Fibroblast of skin of back (primary cell): ENCODE results near the gene CDC14B. TPM values are rescaled to one million over a fixed set of nuclear protein-coding genes. Genes with fewer than 3 reads are reported as not detected.
A peak's percentile ranks its signal among the peaks of the same experiment; 100 is the strongest.
"Not testable (repeated sequence)": the region's sequence is repeated elsewhere in the genome, so short reads cannot be mapped to it uniquely, and the experiment has no call there.

Source experiments
- DNase-seq: peaks from one replicate; pipeline ENCODE4 v3.0.0-alpha.2; 2013
- polyA plus RNA-seq, 2 experiments: library from polyadenylated mRNA; unstranded; fragments of 120-200 nt; gene quantifications; one replicate each; pipeline ENCODE4 v1.2.1, GENCODE V29; 2013; ENCODE audit not compliant: insufficient read length in 2 of 2

Gene CDC14B
- 5.2 TPM for polyA plus RNA-seq (2013, experiment 1 of 2; ENCODE audit: insufficient read length)
- 7.1 TPM for polyA plus RNA-seq (2013, experiment 2 of 2; ENCODE audit: insufficient read length)

- DNase-seq = peak; percentile 85
Observed at GRCh38 chr9:96619491-96620180, at the start of gene CDC14B. TSS of gene CDC14B (minus strand) at chr9:96619843. CDS start at chr9:96619378, 465 bp downstream.

GRCh38 chr9:96668868-96669534, 49.4 kb upstream of the CDC14B start:
- no peak for DNase-seq

GRCh38 chr9:96667363-96667728, 47.7 kb upstream of the CDC14B start:
- no peak for DNase-seq

GRCh38 chr9:96666653-96667362, 47.2 kb upstream of the CDC14B start:
- peak; percentile 64 for DNase-seq

DNA sequence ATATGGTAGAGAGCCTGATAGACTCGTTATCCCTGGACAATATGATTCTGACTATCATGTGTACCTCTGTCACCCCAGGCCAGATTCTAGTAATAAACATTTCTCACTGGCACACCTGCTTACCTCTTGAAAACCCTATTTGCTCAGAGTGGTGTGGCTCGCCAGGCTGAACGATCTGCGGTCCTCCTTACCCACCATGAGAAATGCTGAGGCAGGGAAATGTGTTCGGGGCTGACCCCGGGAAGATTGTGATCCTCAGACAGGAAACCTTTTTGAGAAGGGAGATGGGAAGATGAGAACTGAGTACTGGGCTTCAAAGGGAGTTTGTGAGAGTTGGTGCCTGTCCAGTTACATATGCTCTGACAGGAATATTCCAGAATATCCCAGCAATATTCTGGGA, 46.1 kb upstream of the CDC14B start:
- DNase-seq = no peak

- DNase-seq = no peak
Observed at GRCh38 chr9:96663506-96664120, 44.0 kb upstream of the CDC14B start.

DNA sequence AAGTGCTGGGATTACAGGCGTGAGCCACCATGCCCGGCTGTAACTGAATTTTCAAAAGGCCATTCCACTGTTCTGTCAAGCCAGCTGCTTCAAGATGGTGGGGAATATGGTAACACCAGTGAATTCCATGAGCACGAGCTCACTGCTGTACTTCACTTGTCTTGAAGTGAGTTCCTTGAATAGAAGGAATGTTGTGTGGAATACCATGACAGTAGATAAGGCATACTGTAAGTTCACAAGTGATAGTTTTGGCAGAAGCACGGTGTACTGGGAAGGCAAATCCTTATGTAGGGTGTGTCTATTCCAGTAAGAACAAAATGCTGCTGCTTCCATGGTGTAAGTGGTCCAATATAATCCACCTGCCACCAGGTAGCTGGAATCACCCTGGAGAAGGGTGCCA, 42.1 kb upstream of the CDC14B start:
- peak; percentile 59 for DNase-seq

- DNase-seq = no peak
Observed at GRCh38 chr9:96660692-96661248, 41.1 kb upstream of the CDC14B start.

GRCh38 chr9:96655198-96655851, 35.7 kb upstream of the CDC14B start, which contains the start of gene PRXL2C:
TSS of gene PRXL2C (minus strand) at chr9:96655317. CDS start at chr9:96655281, 36 bp downstream.
- DNase-seq = peak; percentile 58

DNA sequence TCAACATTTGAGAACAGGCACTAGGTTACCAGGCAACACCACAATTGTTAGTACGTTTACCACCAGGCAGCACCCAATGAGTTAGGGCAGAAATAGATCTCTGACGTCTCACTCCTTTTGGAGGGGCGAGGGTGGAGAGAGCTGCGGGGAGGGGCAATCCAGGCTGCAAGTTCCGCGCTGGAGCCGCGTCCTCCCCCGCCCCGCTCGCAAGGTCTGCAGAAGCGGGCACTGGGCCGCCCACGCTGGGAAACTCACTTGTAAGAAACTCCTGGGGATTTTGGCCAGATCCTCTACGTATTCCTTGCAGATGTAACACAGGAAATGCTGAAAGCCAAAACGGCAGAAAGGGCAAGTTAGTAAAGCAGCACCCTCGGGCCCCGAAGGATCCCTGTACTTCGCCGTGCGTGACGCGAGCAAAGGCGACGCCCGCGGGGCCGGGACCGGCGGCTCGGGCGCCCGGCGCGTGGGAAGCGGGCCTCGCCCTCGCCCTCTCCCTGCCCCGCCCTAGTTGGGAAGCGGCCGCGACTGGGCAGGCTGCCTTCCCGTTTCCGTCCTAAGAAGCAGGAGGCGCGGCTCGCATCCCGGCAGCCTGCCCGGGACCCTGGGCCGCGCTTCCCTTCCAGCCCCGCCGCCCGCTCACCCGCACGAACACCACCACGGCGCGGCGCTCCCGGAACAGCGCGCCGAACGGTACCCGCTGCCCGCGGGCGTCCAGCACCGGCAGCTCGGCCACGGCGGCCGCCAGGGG, 35.0 kb upstream of the CDC14B start:
- DNase-seq = peak; percentile 73

DNA sequence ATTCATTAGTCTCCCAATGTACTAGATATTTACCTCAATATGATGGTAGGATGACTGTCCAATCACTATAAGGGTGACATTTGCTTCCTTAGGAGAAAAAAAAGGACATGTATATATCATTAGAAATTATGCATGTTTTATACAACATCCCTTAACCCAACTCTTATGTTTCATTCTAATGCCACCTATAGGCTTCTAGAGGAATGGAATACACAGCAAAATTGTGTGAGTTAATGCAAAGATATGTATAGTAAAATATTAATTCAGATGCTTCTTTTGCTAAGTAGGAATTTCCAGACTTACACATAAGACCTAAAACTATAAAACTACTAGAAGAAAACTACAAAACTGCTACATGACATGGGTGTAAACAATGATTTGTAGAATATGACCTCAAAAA, 32.0 kb upstream of the CDC14B start:
- DNase-seq = peak; percentile 50

DNA sequence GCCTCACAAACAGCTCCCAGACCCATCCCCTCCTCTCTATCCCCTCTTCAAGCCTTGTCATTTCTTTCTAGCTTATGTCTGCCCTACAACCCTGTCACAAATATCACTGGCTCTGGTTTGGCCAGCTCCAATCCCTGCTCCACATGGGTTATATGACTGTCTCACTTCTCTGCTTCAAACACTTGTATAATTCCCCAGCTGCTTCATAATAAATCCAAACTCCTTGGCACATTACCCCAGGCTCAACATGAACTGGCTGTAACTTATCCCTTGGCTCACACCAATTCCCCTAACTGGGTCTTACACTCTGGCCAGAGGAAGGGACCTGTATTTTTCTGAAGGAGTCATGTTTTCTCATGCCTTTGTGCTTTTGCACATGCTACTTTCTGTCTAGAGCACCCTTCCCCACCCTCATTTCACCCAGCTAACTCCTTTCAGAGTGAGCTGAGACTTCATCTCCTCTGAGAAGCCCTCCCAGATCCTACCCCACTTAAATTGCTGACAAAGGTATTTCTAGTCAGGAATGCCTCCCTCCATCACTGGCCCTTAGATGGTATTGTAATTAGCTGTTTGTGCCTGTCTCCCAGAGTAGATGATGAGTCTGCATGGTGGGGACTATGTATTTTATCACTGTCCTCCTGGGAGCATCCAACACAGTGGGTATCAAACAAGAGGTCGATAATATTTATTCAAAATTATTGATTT, 30.1 kb upstream of the CDC14B start:
- no peak for DNase-seq

DNA sequence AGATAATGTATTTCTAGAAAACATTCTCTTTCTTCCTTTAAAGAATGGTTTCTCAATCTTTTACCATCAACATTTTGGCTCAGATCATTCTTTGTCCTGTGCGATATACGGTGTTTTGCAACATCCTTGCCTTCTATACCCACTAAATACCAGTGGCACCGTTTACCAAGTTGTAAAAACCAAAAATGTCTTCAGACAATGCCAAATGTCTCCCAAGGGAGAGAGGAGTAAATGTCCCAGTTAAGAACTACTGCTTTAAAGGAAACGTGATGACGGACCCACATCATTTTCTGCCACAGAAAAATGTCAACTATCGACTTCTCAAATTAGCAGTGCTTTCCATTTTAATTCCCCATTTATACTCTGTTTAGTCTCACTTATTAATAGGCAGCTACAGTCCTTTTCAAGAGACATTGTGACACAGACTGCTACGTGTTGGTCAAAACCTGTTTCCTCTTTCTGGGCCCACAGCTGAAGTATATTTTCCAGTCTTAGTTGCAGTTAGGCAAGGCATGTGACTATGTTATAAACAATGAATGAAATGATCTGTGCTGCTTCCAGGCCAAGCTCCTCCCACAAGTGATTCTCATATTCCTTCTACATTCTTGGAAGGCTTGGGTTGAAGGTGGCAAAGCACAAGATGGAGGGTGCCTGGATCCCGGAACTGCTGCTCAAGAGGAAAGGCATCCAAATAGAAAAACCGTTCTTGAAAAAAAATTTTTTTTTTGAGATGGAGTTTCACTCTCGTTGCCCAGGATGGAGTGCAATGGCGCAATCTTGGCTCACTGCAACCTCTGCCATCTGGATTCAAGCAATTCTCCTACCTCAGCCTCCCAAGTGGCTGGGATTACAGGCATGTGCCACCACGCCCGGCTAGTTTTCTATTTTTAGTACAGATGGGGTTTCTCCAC, 26.7 kb upstream of the CDC14B start:
- peak; percentile 52 for DNase-seq

GRCh38 chr9:96644137-96644536, 24.5 kb upstream of the CDC14B start:
- DNase-seq = no peak

DNA sequence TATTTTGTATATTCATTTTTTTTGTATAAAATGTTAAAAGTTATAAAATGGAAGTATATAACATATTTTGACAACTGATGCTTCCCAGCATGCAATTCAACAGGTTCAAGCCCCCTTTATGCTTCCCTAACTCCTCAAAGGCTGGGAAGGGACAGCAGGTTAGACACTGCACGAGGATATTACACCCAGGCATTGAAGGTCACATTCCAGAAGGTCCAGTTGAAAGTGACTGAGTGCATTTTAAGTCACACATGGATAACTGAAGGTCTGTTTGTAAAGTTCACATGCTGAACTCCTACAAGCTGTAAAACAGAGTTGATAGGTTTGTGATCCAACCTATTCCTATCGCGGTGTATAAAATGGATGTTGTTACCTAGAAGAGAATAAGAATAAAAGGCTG, 21.9 kb upstream of the CDC14B start:
- no peak for DNase-seq

- DNase-seq = peak; percentile 22
Observed at GRCh38 chr9:96638606-96639364, 19.1 kb upstream of the CDC14B start.

GRCh38 chr9:96636368-96636767, 16.7 kb upstream of the CDC14B start:
- DNase-seq = no peak

DNA sequence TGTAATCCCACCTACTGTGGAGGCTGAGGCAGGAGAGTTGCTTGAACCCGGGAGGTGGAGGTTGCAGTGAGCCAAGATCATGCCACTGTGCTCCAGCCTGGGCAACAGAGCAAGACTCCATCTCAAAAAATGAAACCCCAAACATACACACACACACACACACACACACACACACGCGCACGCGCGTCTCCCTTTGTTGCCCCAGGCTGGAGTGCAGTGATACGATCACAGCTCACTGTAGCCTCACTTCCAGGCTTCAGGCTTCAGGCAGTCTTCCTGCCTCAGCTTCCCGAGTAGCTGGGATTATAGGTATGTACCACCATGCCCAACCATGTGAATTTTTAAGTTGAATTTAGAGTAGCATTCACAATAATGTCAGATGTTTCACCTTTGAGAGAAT, 13.9 kb upstream of the CDC14B start:
- DNase-seq = not testable (repeated sequence)

GRCh38 chr9:96626912-96627311, 7.3 kb upstream of the CDC14B start:
- no peak for DNase-seq
